ENCODE results near the gene RAB11FIP2.

Gene RAB11FIP2

GRCh38 chr10:117980755-117981702 is 65.7 kb downstream of the RAB11FIP2 start:
- DNase-seq = no peak

- no peak for DNase-seq
These were observed 66.5 kb downstream of the RAB11FIP2 start for GRCh38 chr10:117980216-117980615.

- DNase-seq = no peak
These were observed 74.4 kb downstream of the RAB11FIP2 start for GRCh38 chr10:117972168-117972837.

- no peak for DNase-seq
These were observed 75.8 kb downstream of the RAB11FIP2 start for GRCh38 chr10:117970962-117971361.

GRCh38 chr10:117969592-117969991 is 77.1 kb downstream of the RAB11FIP2 start:
- DNase-seq = no peak

- DNase-seq = no peak
These were observed 78.2 kb downstream of the RAB11FIP2 start for GRCh38 chr10:117968354-117969182.

- no peak for DNase-seq
These were observed 79.5 kb downstream of the RAB11FIP2 start for GRCh38 chr10:117967149-117967650.

- no peak for DNase-seq
These were observed 80.8 kb downstream of the RAB11FIP2 start for GRCh38 chr10:117965984-117966383.

- DNase-seq = no peak
These were observed 82.2 kb downstream of the RAB11FIP2 start for GRCh38 chr10:117964536-117964935.

- DNase-seq = no peak
These were observed 86.3 kb downstream of the RAB11FIP2 start for GRCh38 chr10:117960345-117960935.

- DNase-seq = no peak
These were observed 89.8 kb downstream of the RAB11FIP2 start for GRCh38 chr10:117956972-117957371.

GRCh38 chr10:117955176-117955575 is 91.6 kb downstream of the RAB11FIP2 start:
- no peak for DNase-seq

All from activated naive CD4-positive, alpha-beta T cell (primary cell).